Ramos (cell line): ENCODE data around the gene DRC1.

Experiments
- in situ Hi-C: fragments of 300-500 bp; cut with MboI; formaldehyde crosslinking; loops from one replicate; pipeline ENCODE4 v1.14.3; 2022; ENCODE audit warnings: low sequenced_read_pairs; ENCODE audit not compliant: unreplicated experiment

DRC1 gene

DNA sequence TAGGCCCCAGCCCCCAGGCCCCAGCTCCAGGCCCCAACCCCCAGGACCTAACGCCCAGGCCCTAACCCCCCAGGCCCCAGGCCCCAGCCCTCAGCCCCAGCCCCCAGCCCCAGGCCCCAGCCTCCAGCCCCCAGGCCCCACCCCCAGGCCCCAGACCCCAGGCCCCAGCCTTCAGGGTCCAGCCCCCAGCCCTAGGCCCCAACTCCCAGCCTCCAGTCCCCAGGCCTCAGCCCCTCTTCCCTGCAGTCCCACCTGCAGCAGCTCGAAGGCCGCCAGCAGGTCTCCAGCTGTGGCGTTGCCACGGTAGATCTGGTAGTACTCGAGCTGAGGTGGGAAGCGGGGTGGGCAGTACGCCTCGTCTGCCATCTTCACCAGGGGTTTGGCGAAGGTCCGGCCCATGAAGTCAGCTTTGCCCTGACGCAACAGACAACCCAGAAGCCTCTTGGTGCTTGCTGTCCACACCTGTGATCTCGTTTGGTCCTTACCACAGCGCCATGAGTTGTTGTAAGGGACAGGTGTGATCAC lies 72.6 kb downstream of the DRC1 start:
- in situ Hi-C loops = no loop called here

DNA sequence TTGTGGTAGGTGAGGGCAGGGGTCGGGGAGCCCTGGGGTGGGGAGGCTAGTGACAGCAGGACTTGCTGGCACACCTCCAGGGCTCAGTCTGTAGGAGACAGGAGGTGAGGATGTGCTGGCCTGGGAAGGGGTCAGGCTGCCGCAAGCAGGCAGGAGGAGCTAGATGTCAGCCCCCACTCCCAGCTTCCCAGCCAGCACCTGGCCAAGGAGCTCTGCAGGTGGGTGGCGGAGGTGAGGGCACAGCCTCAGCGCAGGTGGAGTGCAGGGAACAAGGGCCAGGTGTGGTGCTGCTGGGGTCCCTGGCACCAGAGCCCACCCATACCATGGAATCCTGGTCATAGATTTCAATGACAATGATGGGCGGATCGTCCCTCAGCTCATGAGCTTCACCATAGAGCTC lies 73.3 kb downstream of the DRC1 start:
- in situ Hi-C loops = no loop called here

DNA sequence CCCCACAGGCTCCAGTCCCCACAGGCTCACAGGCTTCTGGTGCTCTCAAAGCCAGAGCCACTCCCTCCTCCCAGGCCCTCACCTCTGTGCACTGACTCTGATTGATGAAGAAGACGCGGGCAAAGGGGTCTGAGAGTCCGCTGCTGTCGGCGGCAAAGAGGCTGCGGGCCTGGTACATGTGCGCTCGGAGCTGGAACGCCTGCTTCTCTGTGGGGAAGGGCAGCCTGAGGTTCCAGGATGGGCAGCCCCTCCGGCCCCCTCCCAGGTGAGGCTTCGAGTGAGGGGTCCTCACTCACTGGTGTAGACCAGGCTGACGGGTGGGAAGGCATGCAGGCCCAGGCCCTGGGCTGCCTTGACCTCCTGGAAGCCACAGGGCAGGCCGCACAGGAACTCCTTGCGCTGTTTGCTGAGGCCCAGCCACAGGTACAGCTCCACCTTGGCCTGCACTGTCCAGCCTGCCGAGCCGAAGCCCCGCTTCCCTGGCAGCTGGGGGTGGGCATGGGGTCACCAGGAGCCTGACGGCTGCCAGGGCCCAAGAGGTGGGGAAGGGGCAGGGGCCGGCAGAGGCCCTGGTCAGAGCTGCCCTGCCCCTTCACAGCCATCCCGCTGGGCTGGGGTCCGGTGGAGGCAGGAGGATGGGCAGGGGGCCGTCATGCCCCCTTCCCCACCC lies 74.2 kb downstream of the DRC1 start:
- in situ Hi-C loops = no loop called here

DNA sequence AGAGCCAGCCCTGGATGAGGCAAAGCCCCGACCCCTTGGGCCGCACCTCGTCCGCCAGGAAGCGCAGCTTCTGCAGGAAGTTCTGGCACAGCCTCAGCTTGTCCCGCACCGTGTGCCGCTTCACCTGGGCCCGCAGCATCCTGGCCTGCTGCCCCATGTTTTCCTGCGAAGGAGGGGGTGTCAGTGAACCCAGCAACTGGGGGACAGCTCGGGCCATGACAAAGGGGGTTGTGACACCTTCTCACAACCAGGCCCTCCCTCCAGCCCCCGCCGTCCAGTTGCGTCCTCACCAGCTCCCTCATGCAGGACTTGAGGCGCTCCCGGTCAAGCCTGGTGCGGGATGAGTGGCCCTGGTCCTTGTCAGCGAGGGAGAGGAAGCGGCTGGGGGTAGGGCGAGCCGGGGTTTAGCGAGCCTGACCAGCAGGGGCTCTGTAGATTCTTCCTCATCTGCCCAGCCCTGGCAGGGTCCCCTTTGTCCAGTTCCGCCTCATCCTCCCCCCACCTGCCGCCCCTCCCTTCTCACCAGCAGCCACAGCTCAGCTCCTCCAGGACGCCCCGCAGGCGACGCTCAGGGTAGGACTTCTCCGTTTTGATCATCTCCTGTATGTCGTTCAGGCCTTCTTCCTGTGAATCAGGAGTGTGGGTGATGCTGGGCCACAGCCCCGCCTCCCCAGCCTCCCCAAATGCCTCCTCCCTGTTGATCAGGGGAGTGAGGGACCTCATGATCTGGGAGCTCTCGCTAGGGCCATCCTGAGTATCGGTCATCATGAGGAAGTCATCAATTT lies 75.6 kb downstream of the DRC1 start:
- in situ Hi-C loops = no loop called here

DNA sequence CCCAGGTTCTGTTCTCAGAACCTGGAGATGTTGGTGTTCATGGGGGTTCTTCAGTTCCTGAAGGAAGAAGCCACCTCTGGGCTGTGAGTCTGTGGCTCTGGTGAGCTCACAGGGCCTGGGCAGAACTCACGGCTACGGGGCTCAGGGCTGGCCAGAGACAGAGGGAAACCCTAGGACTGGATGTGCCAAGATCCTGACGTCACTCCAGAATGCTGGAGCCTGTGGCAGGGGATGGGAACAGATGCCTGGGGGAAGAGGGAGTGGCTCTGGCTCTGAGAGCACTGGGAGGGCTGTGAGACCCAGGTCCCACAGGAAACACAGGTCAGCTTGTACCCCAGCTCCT lies 76.2 kb downstream of the DRC1 start, which contains the start of gene OTOF:
OTOF (minus strand) TSS at position 214 of the 343 bp plus-strand sequence.
- in situ Hi-C loops = no loop called here

DNA sequence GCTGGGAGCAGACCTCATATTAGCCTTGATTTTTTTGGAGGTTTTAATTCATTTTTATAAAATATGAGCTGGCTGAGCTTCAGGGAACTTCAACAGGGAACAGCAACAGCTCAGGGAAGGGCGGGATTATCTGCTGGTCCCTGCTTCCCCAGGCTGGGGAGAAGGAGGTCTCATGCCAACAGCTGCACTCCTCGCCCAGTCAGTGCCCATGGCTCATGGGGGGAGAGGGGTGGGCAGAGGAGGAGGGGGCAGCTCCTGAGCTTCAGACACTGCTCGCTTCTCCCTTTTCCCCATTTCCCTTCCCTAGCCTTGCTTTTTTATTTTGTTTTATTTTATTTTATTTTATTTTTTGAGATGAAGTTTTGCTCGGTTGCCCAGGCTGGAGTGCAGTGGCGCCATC lies 76.6 kb downstream of the DRC1 start:
- in situ Hi-C loops = no loop called here

DNA sequence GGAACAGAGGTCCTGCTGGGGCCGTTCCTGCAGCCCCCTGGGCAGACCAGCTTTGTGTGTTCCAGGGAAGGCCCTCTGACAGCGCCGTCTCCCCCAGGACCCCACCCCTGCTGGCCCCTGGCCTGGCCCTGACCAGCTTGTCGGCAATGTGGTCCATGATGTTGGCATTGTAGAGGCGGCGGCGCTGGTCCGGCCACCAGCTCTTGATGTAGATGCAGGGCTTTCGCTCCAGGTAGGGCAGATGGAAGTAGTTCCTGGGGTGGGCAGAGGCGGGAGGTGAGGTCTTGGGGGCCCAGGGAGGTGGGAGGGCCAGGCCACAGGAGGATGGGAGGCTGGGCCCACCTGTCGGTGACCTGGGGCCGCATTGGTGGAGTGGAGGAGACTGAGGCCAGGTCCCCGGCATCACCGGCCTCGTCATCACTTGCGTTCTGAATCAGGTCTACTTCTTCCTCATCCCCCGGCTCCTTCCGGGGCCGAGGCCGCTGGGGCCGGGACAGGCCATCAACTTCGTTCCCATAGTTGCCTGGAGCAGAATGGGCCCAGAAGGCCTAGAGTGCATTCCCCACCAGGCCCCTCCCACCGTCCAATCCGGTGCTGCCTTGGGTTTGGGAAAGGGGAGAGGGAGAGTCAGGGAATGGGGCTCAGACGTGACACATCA lies 77.5 kb downstream of the DRC1 start:
- in situ Hi-C loops = no loop called here

DNA sequence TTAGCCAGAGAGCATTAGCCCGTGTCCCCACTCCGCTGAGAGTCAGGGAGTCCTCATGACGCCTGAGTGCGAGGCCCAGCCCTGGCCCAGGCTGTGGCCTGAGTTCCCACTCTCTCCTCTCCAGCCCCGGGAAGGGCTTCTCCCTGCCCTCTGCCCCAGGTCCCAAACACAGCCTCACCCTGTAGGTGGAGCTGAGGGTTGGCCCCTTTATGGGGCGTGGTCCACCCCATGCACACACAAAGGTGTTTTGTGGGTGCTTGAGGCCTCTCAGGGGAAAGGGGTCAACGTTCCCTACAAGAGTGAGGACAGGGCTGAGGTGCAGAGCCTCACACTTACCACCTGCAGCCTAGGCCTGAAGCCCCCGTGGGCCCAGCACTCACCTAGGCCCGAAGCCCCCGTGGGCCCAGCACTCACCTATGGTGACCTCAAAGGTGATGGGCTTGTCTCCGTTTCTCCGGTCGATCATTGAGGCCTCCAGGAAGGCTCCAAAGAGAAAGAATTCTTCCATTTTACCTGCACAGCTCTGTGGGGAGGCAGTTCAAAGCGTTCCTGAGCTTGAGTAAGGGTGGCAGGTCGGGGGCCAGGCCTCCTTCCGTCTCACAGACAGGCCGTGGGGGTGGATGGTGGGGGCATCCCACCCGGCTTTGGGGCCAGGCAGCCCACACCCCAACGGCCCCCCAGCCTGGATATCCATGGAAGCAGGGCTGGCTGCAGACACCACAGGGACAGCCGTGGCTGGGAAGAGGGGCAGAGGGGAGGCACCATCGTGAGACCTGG lies 78.3 kb downstream of the DRC1 start:
- in situ Hi-C loops = no loop called here

DNA sequence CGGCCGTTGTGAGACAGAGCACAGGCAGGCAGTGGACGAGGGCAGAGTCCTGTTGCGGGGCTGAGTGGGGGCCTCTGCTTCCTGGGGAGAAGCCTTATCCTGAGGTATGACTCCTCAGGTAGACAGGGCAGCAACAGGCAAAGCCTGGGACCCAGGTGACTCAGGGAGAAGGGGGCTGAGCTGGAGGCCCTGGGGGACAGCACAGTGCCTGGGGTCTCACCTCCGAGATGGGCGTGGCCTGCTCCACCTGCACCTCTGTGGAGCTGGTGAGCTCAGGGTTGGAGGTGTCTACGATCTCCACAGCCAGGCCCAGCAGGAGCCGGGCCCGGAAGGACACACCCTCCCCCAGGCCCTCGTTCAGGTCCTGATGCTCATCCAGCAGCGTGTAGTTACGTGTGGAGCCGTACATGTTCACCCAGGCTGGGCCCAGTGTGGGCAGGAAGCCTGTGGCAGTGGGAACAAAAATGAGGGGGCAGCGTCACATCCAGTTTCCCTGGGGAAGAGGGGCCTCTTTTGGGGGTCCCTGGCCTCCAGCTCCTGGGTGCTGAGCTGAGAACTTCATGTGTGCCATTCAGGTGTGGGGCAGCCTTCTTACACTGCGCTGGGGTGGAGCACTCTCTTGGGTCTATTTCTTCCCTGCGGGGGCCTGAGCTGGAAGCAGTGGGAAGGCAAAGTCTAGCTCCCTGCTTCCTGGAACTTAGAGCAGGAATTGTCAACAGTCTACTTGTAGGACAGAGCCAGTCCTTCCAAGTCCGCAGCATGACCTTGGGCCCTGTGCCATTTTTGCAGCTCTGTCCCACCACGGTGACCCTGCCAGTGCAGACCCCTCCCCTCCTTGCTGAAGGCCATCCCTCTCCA lies 79.1 kb downstream of the DRC1 start:
- in situ Hi-C loops = no loop called here

DNA sequence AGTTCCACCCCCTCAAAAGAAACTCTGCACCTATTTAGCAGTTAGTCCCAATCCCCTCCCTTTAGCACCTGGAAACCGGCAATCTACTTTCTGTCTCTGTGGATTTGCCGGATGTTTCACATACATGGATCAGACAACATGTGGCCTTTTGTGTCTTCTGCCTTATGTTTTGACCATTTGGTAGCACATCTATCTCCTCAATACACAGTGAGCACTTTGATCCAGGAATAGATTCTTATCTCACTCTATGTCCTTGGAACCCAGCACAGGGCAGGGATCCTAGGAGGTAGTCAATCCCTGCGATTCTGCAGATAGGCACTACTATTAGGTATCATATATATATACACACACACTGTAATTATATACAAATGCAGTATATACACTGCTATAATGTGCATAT lies 80.0 kb downstream of the DRC1 start:
- in situ Hi-C loops = no loop called here

DNA sequence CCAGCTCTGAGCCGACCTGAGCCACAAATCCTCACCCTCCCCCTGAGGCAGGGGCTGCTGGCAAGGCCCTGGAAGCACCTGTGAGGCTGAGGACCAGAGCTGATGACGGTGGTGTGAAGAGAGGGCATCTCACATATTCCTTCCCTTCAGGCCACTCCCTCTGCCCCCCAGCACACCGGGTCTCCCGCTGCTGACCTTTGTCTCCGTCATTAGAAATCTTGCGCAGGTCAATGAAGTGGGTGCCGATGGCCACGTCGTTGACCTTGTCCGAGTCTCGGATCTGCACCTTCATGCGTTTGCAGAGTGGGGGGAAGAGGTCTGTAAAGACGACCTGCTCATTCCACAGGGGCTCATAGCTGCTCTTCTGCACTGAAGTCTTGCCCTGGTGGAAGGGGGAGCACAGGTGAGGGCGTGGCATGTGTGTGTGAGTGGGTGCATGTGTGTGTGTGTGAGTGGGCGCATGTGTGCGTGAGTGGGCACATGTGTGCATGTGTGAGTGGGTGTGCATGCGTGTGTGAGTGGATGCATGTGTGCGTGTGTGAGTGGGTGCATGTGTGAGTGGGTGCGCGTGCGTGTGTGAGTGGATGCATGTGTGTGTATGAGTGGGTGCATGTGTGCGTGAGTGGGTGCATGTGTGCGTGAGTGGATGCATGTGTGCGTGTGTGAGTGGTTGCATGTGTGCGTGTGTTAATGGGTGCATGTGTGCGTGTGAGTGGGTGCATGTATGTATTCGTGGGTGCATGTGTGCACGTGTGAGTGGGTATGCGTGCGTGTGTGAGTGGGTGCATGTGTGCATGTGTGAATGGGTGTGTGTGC lies 80.7 kb downstream of the DRC1 start:
- in situ Hi-C loops = no loop called here

DNA sequence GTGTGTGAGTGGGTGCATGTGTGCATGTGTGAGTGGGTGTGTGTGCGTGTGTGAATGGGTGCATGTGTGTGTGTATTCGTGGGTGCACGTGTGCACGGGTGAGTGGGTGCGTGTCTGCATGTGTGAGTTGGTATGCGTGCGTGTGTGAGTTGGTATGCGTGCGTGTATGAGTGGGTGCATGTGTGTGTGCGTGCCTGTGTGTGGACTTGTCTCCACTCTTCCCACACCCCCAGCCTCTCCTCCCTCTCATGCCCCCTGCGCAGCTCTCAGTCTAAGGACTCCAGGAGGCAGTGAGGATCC lies 81.3 kb downstream of the DRC1 start:
- in situ Hi-C loops = no loop called here

DNA sequence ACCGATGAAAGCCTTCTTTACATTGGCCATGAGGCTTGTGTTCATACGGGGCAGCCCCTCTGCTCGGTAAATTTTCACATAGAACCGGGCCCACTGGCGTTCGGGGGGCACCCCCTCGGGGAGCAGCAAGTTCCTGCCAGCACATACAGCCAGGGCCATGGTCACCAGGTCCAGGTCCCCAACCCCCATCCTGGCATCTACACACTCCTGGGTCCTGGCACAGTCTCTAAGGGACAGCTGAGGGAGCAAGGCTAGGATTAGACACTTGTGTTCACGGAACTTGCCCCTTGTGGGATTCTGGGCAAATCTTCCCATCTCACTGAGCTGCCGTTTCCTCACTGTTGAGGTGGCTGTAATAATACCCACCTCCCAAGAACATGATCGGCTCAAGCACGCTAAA lies 81.8 kb downstream of the DRC1 start:
- in situ Hi-C loops = no loop called here

DNA sequence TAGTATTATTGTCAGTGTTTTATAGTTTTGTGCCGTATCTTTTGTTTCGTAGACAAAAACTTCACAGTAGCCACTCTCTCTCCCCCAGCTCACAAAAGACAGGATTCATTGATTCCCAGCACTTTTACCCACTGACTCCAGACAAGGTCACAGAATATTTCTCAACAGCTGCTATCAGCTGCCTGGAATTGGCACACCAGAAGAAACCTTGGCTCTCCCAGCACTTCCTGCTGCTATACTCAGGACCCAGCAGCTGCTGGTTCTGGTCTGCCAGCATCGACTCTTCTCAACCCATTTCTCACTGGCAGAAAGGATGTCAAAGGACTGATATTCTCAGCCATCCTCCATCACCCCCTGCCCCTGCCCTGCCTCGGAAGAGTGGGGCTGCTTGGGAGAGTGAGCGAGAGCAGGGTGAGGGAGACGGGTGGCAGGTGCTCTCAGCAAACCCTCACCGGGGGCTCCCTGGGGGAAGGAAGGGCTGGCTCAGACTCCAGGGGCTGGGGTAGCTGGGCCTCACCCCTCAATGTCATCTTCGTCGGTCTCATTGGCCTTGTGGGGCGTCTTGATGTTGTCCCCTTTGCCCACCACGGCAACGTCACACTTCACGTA lies 82.3 kb downstream of the DRC1 start:
- in situ Hi-C loops = no loop called here

DNA sequence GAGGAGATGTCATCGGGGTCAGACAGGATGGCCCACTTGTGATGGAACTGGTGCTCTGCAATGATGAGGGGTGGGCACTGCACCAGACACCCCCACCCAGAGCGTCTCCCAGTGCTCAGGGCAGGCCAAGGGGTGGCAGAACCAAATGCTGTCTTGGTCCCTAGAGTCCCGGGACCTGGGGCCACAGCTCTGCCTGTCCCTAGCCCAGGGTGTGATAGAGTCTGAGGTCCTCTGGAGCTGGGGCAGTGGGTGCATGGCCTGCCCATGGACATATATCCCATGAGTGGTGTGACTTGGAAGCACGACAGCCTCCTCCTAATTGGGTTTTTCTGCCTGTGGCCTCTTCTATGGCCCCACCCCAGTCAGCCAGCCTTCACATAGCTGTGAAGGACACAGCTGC lies 82.9 kb downstream of the DRC1 start:
- in situ Hi-C loops = no loop called here

DNA sequence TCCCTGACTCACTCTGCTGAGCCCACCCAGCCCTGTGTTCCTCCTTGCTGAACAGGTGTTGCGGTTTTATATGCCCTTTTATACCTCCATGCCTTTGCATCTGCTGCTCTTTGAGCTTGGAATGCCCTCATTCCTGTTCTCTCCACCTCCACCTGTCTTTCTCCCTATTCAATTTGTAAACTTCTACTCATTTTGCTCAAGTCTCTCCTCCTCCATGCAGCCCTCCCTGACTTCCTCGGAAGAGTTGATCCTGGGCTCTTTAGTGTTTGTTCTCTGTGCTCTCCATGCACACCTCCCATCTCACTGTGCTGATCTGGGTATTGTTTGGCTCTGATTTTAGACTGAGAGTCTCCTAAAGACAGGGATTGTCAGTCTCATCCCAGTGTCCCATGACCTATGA lies 83.4 kb downstream of the DRC1 start:
- in situ Hi-C loops = no loop called here

DNA sequence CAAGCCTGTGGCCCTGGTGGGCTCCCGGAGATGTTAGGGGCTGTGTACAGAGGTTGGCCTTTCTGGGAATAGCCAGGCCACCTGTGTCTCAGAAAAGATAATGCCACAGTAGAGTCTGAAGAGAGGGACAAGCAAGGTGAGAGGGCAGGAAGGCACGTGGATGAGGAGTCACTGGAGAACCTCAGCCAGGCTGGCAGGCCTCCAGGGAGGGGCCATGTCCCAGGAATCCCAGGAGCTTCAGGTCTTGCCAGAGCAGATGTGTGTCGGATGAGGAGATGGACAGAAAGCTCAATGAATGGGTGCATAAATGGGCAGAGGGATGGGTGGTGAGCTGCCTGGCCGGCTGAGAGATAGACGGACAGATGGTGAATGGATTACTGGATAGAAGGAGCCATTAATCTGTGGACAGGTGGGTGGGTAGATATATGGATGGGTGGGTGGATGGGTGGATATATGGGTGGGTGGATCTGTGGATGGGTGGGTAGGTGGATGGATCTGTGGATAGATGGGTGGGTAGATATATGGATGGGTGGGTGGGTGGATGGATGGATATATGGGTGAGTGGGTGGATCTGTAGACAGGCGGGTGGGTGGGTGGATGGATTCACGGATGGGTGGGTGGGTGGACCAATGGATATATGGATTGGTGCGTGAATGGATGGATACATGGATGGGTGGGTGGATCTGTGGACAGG lies 84.2 kb downstream of the DRC1 start:
- in situ Hi-C loops = no loop called here

DNA sequence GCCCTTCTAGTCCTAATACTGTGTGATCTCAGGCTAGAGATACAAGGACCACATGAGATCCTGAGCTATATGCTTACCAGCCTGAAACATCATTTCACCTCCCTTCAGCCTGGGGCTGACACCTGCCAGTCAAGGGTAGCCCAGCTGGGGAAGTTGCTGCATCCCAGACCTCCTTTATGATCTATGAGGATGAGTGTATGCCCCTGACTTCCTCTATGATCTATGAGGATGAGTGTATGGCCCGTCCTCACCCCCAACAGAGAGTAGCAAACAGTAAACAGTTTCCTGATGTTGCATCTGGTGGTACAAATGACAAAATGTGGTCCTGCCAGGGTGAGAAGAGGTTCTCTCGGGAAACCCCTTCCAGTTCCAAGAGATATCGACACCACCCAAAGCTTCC lies 85.1 kb downstream of the DRC1 start:
- in situ Hi-C loops = no loop called here
